SH-SY5Y (cell line): ENCODE data around the gene ARHGAP24.

Experiments
- GATA2 ChIP-seq: IDR thresholded peaks from 2 replicates; pipeline ENCODE4 v1.6.1; 2011; ENCODE audit warnings: mild to moderate bottlenecking, low read depth, low read length
- GATA3 ChIP-seq: IDR thresholded peaks from 2 replicates; pipeline ENCODE4 v1.6.1; 2011; ENCODE audit warnings: low read depth, mild to moderate bottlenecking, low read length, moderate library complexity

DNA sequence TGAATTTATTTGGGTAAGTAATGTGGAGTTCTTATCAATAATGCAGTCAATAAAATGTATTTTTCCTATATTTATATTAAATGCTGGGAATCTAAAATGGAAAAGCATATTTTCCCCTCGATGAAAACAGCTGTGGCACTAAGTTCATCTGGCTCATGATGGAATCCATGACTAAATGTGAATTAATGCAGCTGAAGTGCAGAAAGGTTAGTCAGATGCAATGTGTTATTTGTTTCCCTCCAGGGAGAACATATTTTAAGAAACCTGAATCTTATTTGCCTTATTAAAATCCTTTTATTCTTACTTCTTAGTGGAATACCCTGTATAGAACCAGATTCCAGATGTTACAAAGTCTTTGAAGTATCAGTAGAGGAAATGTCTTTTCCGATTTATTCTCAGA lies 247.9 kb downstream of the ARHGAP24 start:
- TF ChIP-seq GATA3 (no peak), GATA2 (no peak)
